HEK293 (cell line): Measurements from ENCODE around the gene HOXD9.

Experiments used
- GLIS2 ChIP-seq: fragments of 450-650 bp; formaldehyde crosslinking; IDR thresholded peaks from 2 replicates; pipeline ENCODE4 v1.5.1; 2016; ENCODE audit warnings: missing biosample characterization, missing genetic modification characterization
- HIC1 ChIP-seq: fragments of 450-650 bp; formaldehyde crosslinking; IDR thresholded peaks from 2 replicates; pipeline ENCODE4 v1.5.1; 2016; ENCODE audit warnings: missing biosample characterization, missing genetic modification characterization
- PRDM6 ChIP-seq: fragments of 450-650 bp; formaldehyde crosslinking; IDR thresholded peaks from 2 replicates; pipeline ENCODE4 v1.5.1; 2017; ENCODE audit warnings: missing biosample characterization, missing genetic modification characterization
- SP2 ChIP-seq: fragments of 450-650 bp; formaldehyde crosslinking; IDR thresholded peaks from 2 replicates; pipeline ENCODE4 v1.5.1; 2016; ENCODE audit warnings: missing biosample characterization, missing genetic modification characterization
- TSHZ1 ChIP-seq: fragments of 450-650 bp; formaldehyde crosslinking; IDR thresholded peaks from 2 replicates; pipeline ENCODE4 v1.5.1; 2016; ENCODE audit warnings: missing biosample characterization, missing genetic modification characterization, borderline replicate concordance
- ZBTB17 ChIP-seq: fragments of 450-650 bp; formaldehyde crosslinking; IDR thresholded peaks from 2 replicates; pipeline ENCODE4 v1.5.1; 2016; ENCODE audit warnings: missing biosample characterization, missing genetic modification characterization
- ZBTB6 ChIP-seq: fragments of 450-650 bp; formaldehyde crosslinking; IDR thresholded peaks from 2 replicates; pipeline ENCODE4 v1.5.1; 2017; ENCODE audit warnings: missing biosample characterization, missing genetic modification characterization
- ZEB2 ChIP-seq: fragments of 450-650 bp; formaldehyde crosslinking; IDR thresholded peaks from 2 replicates; pipeline ENCODE4 v1.5.1; 2016; ENCODE audit warnings: missing biosample characterization, missing genetic modification characterization
- ZFP69B ChIP-seq: fragments of 450-650 bp; formaldehyde crosslinking; IDR thresholded peaks from 2 replicates; pipeline ENCODE4 v1.5.1; 2016; ENCODE audit warnings: missing biosample characterization, missing genetic modification characterization
- ZNF202 ChIP-seq: fragments of 450-650 bp; formaldehyde crosslinking; IDR thresholded peaks from 2 replicates; pipeline ENCODE4 v1.5.1; 2016; ENCODE audit warnings: missing biosample characterization, missing genetic modification characterization, borderline replicate concordance
- ZNF292 ChIP-seq: fragments of 450-650 bp; formaldehyde crosslinking; IDR thresholded peaks from 2 replicates; pipeline ENCODE4 v1.5.1; 2016; ENCODE audit warnings: low read depth, missing biosample characterization, missing genetic modification characterization, borderline replicate concordance
- ZNF324 ChIP-seq: fragments of 450-650 bp; formaldehyde crosslinking; IDR thresholded peaks from 2 replicates; pipeline ENCODE4 v1.5.1; 2016; ENCODE audit warnings: missing biosample characterization, missing genetic modification characterization
- ZNF501 ChIP-seq: fragments of 450-650 bp; formaldehyde crosslinking; IDR thresholded peaks from 2 replicates; pipeline ENCODE4 v1.5.1; 2016; ENCODE audit warnings: missing biosample characterization, missing genetic modification characterization
- ZNF610 ChIP-seq: fragments of 450-650 bp; formaldehyde crosslinking; IDR thresholded peaks from 2 replicates; pipeline ENCODE4 v1.5.1; 2016; ENCODE audit warnings: missing biosample characterization, missing genetic modification characterization, borderline replicate concordance
- TF ChIP-seq, protein P1 (sequence below): fragments of 450-650 bp; formaldehyde crosslinking; IDR thresholded peaks from 2 replicates; pipeline ENCODE4 v1.5.1; 2017; ENCODE audit warnings: missing biosample characterization, missing genetic modification characterization
- TF ChIP-seq, protein P2 (sequence below): fragments of 450-650 bp; formaldehyde crosslinking; IDR thresholded peaks from 2 replicates; pipeline ENCODE4 v1.5.1; 2016; ENCODE audit warnings: missing biosample characterization, missing genetic modification characterization
- TF ChIP-seq, protein P3 (sequence below): fragments of 450-650 bp; formaldehyde crosslinking; IDR thresholded peaks from 2 replicates; pipeline ENCODE4 v1.5.1; 2016; ENCODE audit warnings: missing biosample characterization, missing genetic modification characterization
- TF ChIP-seq, protein P4 (sequence below): fragments of 450-650 bp; formaldehyde crosslinking; IDR thresholded peaks from 2 replicates; pipeline ENCODE4 v1.5.1; 2016; ENCODE audit warnings: missing biosample characterization, missing genetic modification characterization

The HOXD9 gene

GRCh38 chr2:176130147-176130956 is 7.8 kb downstream of the HOXD9 start (continued):
- TF ChIP-seq ZEB2 (tag by site-specific recombination) (peak; percentile 83), ZNF324 (peak; percentile 18; the same call in 1 of the 2 replicates), ZFP69B (tag by site-specific recombination) (0 out of 2 replicates have a peak, but pooled peaks have one; percentile 18), GLIS2 (peak; percentile 83), ZNF292 (tag by site-specific recombination) (no peak), TSHZ1 (peak; percentile 36; the same call in 1 of the 2 replicates), SP2 (tag by site-specific recombination) (peak; percentile 41), HIC1 (tag by site-specific recombination) (0 out of 2 replicates have a peak, but pooled peaks have one; percentile 59), ZNF501 (0 out of 2 replicates have a peak, but pooled peaks have one; percentile 51), ZBTB17 (peak; percentile 71), ZNF610 (tag by site-specific recombination) (0 out of 2 replicates have a peak, but pooled peaks have one; percentile 17), ZBTB6 (tag by site-specific recombination) (no peak), PRDM6 (tag by site-specific recombination) (peak; percentile 87), ZNF202 (tag by site-specific recombination) (no peak)
- TF ChIP-seq, protein P1, sequence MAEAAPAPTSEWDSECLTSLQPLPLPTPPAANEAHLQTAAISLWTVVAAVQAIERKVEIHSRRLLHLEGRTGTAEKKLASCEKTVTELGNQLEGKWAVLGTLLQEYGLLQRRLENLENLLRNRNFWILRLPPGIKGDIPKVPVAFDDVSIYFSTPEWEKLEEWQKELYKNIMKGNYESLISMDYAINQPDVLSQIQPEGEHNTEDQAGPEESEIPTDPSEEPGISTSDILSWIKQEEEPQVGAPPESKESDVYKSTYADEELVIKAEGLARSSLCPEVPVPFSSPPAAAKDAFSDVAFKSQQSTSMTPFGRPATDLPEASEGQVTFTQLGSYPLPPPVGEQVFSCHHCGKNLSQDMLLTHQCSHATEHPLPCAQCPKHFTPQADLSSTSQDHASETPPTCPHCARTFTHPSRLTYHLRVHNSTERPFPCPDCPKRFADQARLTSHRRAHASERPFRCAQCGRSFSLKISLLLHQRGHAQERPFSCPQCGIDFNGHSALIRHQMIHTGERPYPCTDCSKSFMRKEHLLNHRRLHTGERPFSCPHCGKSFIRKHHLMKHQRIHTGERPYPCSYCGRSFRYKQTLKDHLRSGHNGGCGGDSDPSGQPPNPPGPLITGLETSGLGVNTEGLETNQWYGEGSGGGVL, result peak; percentile 96
- TF ChIP-seq, protein P2, sequence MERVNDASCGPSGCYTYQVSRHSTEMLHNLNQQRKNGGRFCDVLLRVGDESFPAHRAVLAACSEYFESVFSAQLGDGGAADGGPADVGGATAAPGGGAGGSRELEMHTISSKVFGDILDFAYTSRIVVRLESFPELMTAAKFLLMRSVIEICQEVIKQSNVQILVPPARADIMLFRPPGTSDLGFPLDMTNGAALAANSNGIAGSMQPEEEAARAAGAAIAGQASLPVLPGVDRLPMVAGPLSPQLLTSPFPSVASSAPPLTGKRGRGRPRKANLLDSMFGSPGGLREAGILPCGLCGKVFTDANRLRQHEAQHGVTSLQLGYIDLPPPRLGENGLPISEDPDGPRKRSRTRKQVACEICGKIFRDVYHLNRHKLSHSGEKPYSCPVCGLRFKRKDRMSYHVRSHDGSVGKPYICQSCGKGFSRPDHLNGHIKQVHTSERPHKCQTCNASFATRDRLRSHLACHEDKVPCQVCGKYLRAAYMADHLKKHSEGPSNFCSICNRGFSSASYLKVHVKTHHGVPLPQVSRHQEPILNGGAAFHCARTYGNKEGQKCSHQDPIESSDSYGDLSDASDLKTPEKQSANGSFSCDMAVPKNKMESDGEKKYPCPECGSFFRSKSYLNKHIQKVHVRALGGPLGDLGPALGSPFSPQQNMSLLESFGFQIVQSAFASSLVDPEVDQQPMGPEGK, result peak; percentile 80
- TF ChIP-seq, protein P3, sequence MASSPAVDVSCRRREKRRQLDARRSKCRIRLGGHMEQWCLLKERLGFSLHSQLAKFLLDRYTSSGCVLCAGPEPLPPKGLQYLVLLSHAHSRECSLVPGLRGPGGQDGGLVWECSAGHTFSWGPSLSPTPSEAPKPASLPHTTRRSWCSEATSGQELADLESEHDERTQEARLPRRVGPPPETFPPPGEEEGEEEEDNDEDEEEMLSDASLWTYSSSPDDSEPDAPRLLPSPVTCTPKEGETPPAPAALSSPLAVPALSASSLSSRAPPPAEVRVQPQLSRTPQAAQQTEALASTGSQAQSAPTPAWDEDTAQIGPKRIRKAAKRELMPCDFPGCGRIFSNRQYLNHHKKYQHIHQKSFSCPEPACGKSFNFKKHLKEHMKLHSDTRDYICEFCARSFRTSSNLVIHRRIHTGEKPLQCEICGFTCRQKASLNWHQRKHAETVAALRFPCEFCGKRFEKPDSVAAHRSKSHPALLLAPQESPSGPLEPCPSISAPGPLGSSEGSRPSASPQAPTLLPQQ, result no peak; the same call in 1 of the 2 replicates
- TF ChIP-seq, protein P4, sequence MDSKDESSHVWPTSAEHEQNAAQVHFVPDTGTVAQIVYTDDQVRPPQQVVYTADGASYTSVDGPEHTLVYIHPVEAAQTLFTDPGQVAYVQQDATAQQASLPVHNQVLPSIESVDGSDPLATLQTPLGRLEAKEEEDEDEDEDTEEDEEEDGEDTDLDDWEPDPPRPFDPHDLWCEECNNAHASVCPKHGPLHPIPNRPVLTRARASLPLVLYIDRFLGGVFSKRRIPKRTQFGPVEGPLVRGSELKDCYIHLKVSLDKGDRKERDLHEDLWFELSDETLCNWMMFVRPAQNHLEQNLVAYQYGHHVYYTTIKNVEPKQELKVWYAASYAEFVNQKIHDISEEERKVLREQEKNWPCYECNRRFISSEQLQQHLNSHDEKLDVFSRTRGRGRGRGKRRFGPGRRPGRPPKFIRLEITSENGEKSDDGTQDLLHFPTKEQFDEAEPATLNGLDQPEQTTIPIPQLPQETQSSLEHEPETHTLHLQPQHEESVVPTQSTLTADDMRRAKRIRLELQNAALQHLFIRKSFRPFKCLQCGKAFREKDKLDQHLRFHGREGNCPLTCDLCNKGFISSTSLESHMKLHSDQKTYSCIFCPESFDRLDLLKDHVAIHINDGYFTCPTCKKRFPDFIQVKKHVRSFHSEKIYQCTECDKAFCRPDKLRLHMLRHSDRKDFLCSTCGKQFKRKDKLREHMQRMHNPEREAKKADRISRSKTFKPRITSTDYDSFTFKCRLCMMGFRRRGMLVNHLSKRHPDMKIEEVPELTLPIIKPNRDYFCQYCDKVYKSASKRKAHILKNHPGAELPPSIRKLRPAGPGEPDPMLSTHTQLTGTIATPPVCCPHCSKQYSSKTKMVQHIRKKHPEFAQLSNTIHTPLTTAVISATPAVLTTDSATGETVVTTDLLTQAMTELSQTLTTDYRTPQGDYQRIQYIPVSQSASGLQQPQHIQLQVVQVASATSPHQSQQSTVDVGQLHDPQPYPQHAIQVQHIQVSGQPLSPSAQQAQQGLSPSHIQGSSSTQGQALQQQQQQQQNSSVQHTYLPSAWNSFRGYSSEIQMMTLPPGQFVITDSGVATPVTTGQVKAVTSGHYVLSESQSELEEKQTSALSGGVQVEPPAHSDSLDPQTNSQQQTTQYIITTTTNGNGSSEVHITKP (tag by site-specific recombination), result no peak
